GM21786 (cell line): ENCODE measurements around the gene SMAD6.

Experiments used
- ATAC-seq: cut with Tn5 transposase; IDR thresholded peaks from one replicate; pipeline ENCODE4 v1.9.1; 2021; ENCODE audit not compliant: unreplicated experiment

Gene SMAD6

GRCh38 chr15:66702035-66702786 is at the start of gene SMAD6:
Gene SMAD6 (plus strand): TSS chr15:66702236. CDS start chr15:66703259, 1,023 bp downstream.
- ATAC-seq: no peak

DNA sequence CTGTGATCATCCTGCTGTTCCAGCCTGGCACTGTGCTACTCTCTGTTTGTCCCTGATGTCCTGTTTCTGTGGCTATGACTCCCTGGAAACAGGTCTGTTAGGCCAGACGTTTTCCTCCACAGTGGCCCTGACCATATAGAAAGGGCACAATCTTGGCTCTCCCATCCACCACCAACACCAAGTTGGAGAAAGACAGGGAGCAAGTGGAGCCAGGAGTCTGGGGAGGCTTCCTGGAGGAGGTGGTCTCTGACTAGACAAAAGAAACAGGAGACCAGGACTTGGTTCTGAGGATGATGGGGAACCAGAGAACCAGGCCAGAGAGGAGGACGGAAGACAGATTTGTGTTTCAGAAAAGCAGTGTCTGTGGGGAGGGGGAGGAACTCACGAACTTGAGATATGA is 49.2 kb upstream of the SMAD6 start:
- ATAC-seq: no peak

DNA sequence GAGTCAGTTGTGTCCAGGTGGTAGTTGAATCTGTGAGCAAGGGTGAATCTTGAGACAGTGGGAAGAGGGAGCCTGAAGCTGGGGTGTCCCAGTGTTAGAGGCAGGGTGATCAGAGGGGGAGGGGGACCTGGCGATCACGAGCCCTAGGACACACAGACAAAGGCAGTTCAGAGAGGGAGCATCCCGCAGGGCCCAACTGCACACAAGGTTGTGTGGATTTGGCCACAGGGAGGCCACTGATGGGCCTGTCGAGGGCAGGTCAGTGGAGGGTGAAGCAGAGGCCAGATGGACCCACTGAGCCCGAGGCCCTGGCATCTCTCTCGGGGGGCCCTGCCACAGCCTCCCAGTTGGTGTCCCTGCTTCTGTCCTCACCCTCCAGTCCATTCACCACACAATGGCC is 48.6 kb upstream of the SMAD6 start:
- ATAC-seq: no peak

DNA sequence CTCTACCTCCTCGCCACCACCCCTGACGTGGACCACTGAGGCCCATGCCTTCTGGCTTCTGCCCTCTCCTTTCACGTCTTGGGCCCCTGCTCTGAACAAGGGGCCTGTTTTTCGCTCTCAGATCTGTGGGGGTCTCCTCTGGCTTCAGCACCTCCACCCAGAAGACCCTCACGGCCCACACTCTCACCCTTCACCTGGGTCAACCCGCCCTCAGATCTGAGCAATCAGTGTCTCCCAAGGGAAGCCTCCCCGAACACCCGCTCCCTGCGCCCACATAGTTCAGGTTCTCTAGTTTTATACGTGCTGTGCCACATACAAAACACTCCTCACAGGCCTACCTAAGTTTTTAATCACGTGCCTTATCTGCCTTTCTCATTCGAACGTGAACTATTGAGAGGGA is 48.2 kb upstream of the SMAD6 start:
- ATAC-seq: no peak

DNA sequence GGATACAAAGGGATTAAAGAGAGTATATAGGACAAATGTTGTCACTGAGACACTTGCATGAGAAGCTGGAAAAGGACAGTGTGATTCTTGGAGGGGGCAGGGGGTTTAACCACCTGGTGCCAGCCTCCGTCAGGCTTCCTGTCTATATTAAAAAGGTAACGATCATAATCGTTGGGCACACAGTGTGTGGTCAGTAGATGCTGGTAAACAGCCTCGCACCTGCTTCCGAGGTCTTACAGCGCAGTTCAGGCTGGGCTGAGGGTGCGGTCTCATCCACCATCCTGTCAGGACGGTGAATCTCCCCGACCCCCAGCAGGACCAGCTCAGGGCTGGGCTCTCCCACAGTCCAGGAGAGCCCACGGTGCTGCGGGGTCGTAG is 47.7 kb upstream of the SMAD6 start:
- no peak for ATAC-seq

DNA sequence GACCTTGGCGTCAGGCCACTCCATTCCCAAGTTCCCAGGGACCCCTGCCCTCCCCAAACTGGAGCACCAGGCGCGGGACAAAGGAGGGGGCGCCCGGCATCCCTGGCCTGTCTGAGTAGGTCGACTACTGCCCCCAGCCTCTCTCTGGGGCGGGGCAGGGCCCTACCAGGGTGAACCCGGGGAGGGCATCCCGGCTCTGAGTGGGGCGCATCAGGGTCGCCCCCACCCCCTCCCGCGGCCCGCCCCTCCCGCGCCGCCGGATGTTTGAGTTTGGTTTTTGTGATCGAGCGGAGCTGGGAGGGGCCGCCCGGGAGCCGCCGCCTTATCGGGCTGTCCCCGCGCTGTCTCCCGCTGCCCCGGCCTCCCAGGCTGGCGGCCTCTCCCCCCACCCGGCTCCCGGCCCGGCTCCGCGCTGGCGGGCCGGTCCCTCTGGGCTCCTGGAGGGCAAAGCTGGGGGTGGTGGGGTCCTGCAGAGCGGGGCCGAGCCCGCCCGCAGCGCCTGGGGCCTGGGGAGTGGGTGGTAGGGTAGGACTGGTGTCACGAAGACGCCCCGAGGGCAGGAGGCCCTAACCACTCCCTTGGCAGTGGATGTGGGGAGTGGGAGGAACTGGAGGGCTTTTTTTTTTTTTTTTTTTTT is 47.2 kb upstream of the SMAD6 start:
- no peak for ATAC-seq

DNA sequence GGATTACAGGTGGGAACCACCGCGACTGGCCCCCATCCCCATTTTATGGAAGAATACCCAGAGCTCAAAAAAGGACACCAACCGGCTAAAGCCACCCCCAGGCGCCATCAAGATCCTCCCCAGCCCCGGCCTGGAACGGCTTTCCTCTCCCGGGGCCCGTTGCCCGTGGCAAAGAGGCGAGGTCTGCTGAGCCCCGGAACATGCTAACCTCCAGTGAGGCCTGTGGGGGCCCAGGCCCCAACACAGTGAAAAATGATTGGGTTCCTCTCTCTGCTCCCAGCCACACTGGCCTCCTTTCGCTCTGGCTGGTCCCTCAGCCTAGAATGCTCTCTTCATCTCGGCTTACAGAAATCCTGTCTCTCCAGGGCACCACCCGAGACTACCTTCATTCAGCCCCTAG is 46.5 kb upstream of the SMAD6 start:
- no peak for ATAC-seq

GRCh38 chr15:66655997-66656396 is 46.0 kb upstream of the SMAD6 start:
- no peak for ATAC-seq

DNA sequence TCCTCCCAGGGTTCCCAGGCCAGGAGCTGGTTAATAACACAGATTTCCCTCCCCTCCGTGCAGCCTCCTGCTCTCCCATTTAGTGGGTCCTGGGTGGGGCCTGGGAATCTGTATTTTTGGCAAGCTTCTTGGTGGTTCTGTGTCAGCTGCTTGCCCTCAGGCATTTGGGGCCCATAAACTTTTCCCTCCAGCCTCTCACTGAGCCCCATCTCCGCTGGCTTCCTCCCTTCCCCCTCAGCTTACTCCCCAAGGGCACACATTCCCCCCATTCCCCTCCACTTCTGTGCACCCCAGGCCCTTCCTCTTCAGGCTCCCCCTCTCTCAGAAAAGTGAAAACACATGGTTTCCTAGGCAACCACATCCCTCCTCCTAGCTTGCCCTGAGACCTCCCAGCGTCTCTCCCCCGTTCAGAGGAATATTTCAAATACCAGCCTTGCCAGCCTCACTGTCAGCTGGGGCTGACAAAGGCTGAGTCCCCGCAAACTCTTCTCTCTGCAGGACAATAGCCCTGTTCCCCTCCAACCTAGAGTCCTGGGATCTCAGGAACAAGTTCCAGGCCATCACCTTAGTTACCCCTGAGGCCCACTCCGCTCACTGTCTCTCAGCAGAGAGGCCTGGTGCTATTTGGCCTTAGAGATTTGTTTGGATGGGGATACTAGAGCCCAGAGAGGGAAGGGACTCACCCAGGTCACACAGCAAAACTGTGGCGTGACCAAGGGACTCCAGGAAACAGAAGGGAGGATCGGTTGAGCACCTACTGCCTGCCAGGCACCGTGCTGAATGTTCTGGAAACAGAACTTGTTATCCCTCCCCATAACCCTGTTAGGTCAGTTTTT is 44.6 kb upstream of the SMAD6 start:
- ATAC-seq: no peak

GRCh38 chr15:66658044-66658443 is 44.0 kb upstream of the SMAD6 start:
- ATAC-seq: no peak

- no peak for ATAC-seq
Observed at GRCh38 chr15:66658855-66659254, 43.2 kb upstream of the SMAD6 start.

DNA sequence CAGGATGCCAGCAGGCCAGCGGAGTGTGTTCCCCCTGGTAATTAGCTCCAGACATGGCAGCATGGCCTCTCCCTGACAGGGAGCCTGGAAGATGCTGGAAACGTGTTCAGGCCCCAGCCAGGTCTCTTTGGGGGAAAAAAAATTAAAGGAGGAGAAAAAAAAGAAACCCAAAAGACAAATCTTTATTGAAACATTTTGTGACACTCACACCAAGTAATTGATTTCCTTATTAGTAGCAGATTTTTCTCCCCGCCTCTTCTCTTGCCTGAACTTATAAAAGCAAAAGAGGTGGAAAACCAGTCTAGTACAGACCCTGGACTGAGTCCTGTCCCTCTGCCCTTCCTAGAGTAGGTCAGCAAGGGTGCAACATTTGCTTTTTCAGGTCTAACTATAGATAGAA is 42.7 kb upstream of the SMAD6 start:
- no peak for ATAC-seq

GRCh38 chr15:66661432-66662096 is 40.5 kb upstream of the SMAD6 start:
- no peak for ATAC-seq

- no peak for ATAC-seq
Observed at GRCh38 chr15:66662522-66662921, 39.5 kb upstream of the SMAD6 start.

DNA sequence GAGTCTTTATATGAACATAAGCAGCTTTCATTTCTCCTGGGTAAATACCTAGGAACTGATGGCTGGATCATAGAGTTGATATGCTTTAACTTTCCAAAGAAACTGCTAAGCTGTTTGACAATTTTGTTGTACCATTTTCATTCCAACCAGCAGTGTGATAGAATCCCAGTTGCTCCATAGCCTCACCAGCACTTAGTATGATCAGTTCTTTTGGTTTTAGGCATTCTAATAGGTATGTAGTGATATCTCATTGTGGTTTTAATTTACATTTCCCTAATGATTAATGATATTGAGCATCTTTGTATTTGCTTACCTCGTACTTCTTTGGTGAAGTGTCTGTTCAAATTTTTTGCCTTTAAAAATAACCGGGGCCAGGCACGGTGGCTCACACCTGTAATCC is 38.4 kb upstream of the SMAD6 start:
- ATAC-seq: no peak

- ATAC-seq: no peak
Observed at GRCh38 chr15:66670175-66670574, 31.9 kb upstream of the SMAD6 start.

DNA sequence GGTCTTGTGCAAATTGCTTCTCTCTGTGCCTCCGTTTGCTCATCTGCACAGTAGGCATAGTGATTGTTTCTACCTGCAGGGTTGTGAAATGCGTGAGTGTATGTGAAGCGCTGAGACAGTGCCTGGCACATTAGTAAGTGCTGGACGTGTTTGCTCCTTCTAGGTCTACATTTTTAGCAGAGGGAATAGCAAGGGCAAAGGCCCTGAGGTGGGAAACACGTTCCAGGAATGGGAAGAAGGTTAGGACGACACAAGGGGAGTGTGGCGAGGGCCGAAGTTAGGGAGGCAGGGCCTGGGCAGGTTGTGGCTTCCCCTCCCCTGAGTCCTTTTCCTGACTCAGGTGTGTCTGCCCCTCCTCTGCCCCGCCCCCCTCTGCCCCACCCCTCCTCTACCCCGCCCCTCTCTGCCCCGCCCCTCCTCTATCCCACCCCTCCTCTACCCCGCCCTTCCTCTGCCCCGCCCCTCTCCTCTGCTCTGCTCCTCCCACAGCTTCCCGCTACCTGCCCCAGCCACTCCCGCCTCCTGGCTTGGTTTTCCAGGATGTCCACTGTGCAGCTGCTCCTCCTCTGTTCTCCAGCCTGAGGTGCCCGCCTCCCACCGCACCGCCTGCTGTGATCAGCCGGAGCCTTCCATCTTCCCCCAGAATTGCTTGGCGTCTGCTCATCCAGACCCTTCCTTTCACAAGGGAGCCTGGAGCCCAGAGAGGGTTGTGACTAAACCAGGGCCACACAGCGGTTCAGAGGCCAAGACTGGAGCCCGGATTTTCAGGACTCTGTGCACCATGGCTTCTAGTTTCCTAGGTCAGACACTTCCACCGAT is 31.1 kb upstream of the SMAD6 start:
- no peak for ATAC-seq

- no peak for ATAC-seq
Observed at GRCh38 chr15:66672867-66673266, 29.2 kb upstream of the SMAD6 start.

DNA sequence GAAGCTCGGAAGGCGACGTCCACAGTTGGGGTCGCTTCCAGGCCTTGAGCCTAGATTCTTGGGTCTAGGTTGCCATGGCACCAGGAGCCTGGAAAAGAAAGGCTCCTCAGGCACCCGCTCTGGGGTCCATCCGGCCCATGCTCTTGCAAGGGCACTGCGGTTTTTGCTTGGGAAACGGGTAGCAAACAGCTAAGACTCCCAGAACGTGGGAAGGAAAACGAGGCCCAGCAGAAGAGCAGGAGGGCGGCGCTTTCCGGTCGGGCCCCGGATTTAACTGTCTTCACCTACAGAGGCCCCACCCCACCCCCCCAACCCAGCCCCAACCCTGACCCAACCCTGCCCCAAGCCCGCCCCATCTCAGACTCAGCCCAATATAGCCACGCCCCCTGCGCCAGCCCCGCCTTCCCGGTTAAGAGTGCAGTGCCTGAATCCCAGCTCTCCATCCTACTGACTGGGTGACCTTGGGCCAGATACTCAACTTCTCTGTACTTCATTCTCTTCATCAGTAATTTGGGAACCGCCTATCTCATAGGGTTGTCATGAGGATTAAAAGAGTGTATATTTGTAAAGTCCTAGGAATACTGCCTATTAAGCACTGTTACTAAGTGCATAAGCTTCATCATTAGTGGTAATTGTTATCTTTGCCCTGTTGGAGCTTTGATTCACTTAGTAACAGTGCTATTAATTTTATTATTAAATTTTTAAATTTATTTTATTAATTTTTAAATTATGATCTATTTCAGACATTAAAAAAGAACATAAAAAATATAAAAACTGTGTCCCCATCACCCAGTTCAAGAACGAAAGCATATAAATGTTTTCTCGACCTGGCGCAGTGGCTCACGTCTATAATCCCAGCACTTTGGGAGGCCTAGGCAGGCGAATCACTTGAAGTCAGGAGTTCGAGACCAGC is 28.4 kb upstream of the SMAD6 start:
- no peak for ATAC-seq

GRCh38 chr15:66674756-66675155 is 27.3 kb upstream of the SMAD6 start:
- ATAC-seq: no peak
